Measurements from ENCODE around the gene SDK2.

GRCh38 chr17:73549841-73550430, 94.3 kb downstream of the SDK2 start:
- TF ChIP-seq POLR2AphosphoS5 (IDR thresholded peaks at IDR 0.05), result no peak
- no peak for TF ChIP-seq POLR2A (IDR thresholded peaks at IDR 0.05)

Data from prostate gland (tissue), 1 donor.